ENCODE data around the gene EXOC7. TPM values are rescaled to one million over a fixed set of nuclear protein-coding genes. Genes with fewer than 3 reads are reported as not detected.
A peak's percentile ranks its signal among the peaks of the same experiment; 100 is the strongest.

The EXOC7 gene
- polyA plus RNA-seq, 1 donor (not counting 4 experiments of a cell fraction or from before 2014, with no cell fraction given): 60.6 TPM

DNA sequence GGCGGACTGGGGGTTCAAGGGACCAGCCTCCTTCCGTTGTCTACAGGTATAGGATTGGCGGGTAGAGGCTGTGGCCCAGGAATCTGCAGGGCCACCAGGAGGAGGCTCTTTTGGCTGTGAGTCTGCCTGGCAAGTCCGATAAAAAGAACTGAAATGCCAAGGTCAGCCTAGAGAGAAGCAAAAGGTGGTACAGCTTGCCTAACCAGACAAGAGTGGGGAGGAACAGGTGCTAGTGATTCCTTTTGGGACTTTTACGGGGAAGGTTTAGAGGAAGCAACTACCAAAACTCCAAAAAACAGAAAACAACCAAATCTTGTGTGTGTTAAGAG lies 70.8 kb downstream of the EXOC7 start:
- DNase-seq (ENCODE audit: low read depth, low spot score): no peak
- no peaks in the 10 kb centered on the region for H3K79me2 ChIP-seq (ENCODE audit: control insufficient read depth, insufficient read depth, low read length)
- no peaks in the 10 kb centered on the region for H4K20me1 ChIP-seq (ENCODE audit: control insufficient read depth, extremely low read depth, insufficient read depth, low read length)

DNA sequence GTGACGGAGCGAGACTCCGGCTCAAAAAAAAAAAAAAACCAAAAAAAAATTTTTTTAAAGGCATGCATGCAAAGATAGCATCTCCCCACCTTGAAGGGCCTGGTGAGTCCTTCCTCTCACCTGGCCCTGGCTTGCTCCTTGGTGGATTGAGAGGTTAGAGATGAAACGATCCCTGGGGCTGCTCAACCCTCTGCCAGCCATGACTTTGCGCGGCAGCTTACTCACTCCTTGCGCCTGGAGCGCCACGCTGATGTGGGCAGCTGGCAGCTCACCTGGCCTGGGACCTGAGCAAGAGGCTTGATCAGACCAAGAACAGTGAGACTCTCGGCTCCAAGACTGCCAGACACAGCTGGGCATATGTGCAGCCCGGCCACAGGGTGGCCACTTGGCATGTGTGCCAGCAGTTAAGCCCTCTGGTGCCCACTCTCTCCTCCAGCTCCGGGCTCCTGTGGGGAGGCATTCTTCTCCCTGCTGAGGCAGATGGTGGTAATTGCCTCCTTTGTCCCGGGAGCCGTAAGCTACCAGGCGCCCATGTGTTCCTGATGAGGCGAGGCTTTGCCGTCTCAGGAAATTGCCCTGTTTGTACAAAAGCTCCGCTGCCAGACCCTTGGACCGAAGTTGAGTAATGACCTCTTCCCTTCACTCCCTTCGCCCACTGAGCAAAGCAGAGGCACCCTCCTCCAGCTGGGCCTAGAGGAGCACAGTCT lies 71.4 kb downstream of the EXOC7 start:
- no peak for DNase-seq (ENCODE audit: low read depth, low spot score)
- H3K27me3 ChIP-seq (ENCODE audit: control insufficient read depth, extremely low read depth, insufficient read depth, low read length): no peaks in the 10 kb centered on the region
- peaks cover 0 to 2% of the 10 kb centered on the region in 2 experiments for H3K36me3 ChIP-seq (ENCODE audit: control insufficient read depth in 2 of 2, extremely low read depth in 1 of 2, insufficient read depth in 2 of 2, low read length in 2 of 2)
- H3K9ac ChIP-seq (ENCODE audit: control insufficient read depth, extremely low read depth, insufficient read depth, low read length): no peak overlapping the region
- H4K20me1 ChIP-seq (ENCODE audit: control insufficient read depth, extremely low read depth, insufficient read depth, low read length): no peaks in the 10 kb centered on the region
- H3K27ac ChIP-seq (ENCODE audit: control insufficient read depth, insufficient read depth, low read length): no peak overlapping the region
- dilution Hi-C loops (cut with MboI; ENCODE audit: extremely low pct_ligation_motif_present, low sequenced_read_pairs): no loop called here
- no peaks in the 10 kb centered on the region for H3K79me2 ChIP-seq (ENCODE audit: control insufficient read depth, insufficient read depth, low read length)
- no peaks in the 10 kb centered on the region for H3K9me1 ChIP-seq (ENCODE audit: control insufficient read depth, extremely low read depth, insufficient read depth, low read length)
- no peak for TF ChIP-seq EZH2 (IDR thresholded peaks at IDR 0.05; ENCODE audit: low read length)
- TF ChIP-seq, protein P1, sequence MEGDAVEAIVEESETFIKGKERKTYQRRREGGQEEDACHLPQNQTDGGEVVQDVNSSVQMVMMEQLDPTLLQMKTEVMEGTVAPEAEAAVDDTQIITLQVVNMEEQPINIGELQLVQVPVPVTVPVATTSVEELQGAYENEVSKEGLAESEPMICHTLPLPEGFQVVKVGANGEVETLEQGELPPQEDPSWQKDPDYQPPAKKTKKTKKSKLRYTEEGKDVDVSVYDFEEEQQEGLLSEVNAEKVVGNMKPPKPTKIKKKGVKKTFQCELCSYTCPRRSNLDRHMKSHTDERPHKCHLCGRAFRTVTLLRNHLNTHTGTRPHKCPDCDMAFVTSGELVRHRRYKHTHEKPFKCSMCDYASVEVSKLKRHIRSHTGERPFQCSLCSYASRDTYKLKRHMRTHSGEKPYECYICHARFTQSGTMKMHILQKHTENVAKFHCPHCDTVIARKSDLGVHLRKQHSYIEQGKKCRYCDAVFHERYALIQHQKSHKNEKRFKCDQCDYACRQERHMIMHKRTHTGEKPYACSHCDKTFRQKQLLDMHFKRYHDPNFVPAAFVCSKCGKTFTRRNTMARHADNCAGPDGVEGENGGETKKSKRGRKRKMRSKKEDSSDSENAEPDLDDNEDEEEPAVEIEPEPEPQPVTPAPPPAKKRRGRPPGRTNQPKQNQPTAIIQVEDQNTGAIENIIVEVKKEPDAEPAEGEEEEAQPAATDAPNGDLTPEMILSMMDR (optimal IDR thresholded peaks at IDR 0.05 in 1 of 3, IDR thresholded peaks at IDR 0.05 in 1 of 3, conservative IDR thresholded peaks at IDR 0.05 in 1 of 3; ENCODE audit: extremely low read depth in 1 of 3, insufficient read depth in 2 of 3, low read length in 3 of 3): peak in 1 of 3 experiments; percentile 14
- no peak overlapping the region for H3K4me3 ChIP-seq (ENCODE audit: control insufficient read depth in 2 of 3, extremely low read depth in 1 of 3, insufficient read depth in 2 of 3, low read depth in 1 of 3, low read length in 3 of 3)
- peaks cover 4% of the 10 kb centered on the region for H3K4me1 ChIP-seq (ENCODE audit: control insufficient read depth, extremely low read depth, insufficient read depth, low read length)
- FAIRE-seq: no peak
- no peak overlapping the region for H2AFZ ChIP-seq (ENCODE audit: control insufficient read depth, low read length)
- no peaks in the 10 kb centered on the region for H3K9me3 ChIP-seq (ENCODE audit: control insufficient read depth, low read depth, low read length)
- no peak overlapping the region for H3K4me2 ChIP-seq (ENCODE audit: control insufficient read depth, extremely low read depth, insufficient read depth, low read depth, low read length)

More for the DNA sequence above, 70.8 kb downstream of the EXOC7 start:
- H2AFZ ChIP-seq (ENCODE audit: control insufficient read depth, low read length): no peak overlapping the region
- H3K9me1 ChIP-seq (ENCODE audit: control insufficient read depth, extremely low read depth, insufficient read depth, low read length): no peaks in the 10 kb centered on the region
- H3K4me1 ChIP-seq (ENCODE audit: control insufficient read depth, extremely low read depth, insufficient read depth, low read length): no peaks in the 10 kb centered on the region
- no peak overlapping the region for H3K4me2 ChIP-seq (ENCODE audit: control insufficient read depth, extremely low read depth, insufficient read depth, low read depth, low read length)
- no peaks in the 10 kb centered on the region for H3K27me3 ChIP-seq (ENCODE audit: control insufficient read depth, extremely low read depth, insufficient read depth, low read length)
- H3K9me3 ChIP-seq (ENCODE audit: control insufficient read depth, low read depth, low read length): no peaks in the 10 kb centered on the region
- FAIRE-seq: no peak
- no peak for TF ChIP-seq EZH2 (IDR thresholded peaks at IDR 0.05; ENCODE audit: low read length)
- TF ChIP-seq, protein P1 (optimal IDR thresholded peaks at IDR 0.05 in 1 of 3, IDR thresholded peaks at IDR 0.05 in 1 of 3, conservative IDR thresholded peaks at IDR 0.05 in 1 of 3; ENCODE audit: extremely low read depth in 1 of 3, insufficient read depth in 2 of 3, low read length in 3 of 3): no peak
- H3K27ac ChIP-seq (ENCODE audit: control insufficient read depth, insufficient read depth, low read length): no peak overlapping the region
- no peak overlapping the region for H3K9ac ChIP-seq (ENCODE audit: control insufficient read depth, extremely low read depth, insufficient read depth, low read length)
- dilution Hi-C loops (cut with MboI; ENCODE audit: extremely low pct_ligation_motif_present, low sequenced_read_pairs): no loop called here
- no peak overlapping the region for H3K4me3 ChIP-seq (ENCODE audit: control insufficient read depth in 2 of 3, extremely low read depth in 1 of 3, insufficient read depth in 2 of 3, low read depth in 1 of 3, low read length in 3 of 3)
- H3K36me3 ChIP-seq (ENCODE audit: control insufficient read depth in 2 of 2, extremely low read depth in 1 of 2, insufficient read depth in 2 of 2, low read length in 2 of 2): peaks cover 0 to 2% of the 10 kb centered on the region in 2 experiments

Small RNAs within 50 kb of the gene (small RNA-seq; reads per million reads assigned to genes)
- gene MIR6868 (ENCODE audit: insufficient read length in 3 of 3, low read depth in 3 of 3, low replicate concordance in 1 of 3): 0 to 0.33 (median 0.25) reads per million in 3 experiments

Other genes with a start within 250 kb of the EXOC7 start
- gene WBP2, start 248.5 kb downstream of the EXOC7 start, polyA plus RNA-seq: 17.0 to 41.4 TPM (median 23.3 TPM) in 3 replicates
- 9.4 to 20.7 TPM (median 10.9 TPM) in 3 replicates for gene TRIM47, start 225.2 kb downstream of the EXOC7 start, polyA plus RNA-seq
- gene TRIM65, start 206.8 kb downstream of the EXOC7 start, polyA plus RNA-seq: 7.4 to 10.6 TPM (median 7.8 TPM) in 3 replicates
- gene MRPL38, start 198.9 kb downstream of the EXOC7 start, polyA plus RNA-seq: 25.2 to 33.8 TPM (median 30.0 TPM) in 3 replicates
- 3.0 to 6.2 TPM (median 4.3 TPM) in 3 replicates for gene FBF1, start 162.7 kb downstream of the EXOC7 start, polyA plus RNA-seq
- gene ACOX1, start 124.6 kb downstream of the EXOC7 start, polyA plus RNA-seq: 29.7 to 42.8 TPM (median 31.8 TPM) in 3 replicates
- gene TEN1, start 124.5 kb downstream of the EXOC7 start, polyA plus RNA-seq: 11.7 to 22.3 TPM (median 15.6 TPM) in 3 replicates
- gene CDK3, start 102.9 kb downstream of the EXOC7 start, polyA plus RNA-seq: 1.8 to 3.6 TPM (median 2.0 TPM) in 3 replicates
- gene EVPL, start 76.5 kb downstream of the EXOC7 start, polyA plus RNA-seq: 6.4 to 11.9 TPM (median 7.6 TPM) in 3 replicates
- gene SRP68, start 31.3 kb downstream of the EXOC7 start, polyA plus RNA-seq: 59.0 to 87.1 TPM (median 81.3 TPM) in 3 replicates
- gene GALR2, start 29.0 kb downstream of the EXOC7 start, polyA plus RNA-seq: 0.06 TPM in 1 of 3 replicates, not detected in the others
- not detected in 3 replicates for gene ZACN, start 24.6 kb downstream of the EXOC7 start, polyA plus RNA-seq
- gene FOXJ1, start 37.5 kb upstream of the EXOC7 start, polyA plus RNA-seq: 0.01 to 0.03 TPM (median 0.02 TPM) in 3 replicates
- not detected in 3 replicates for gene RNF157, start 136.7 kb upstream of the EXOC7 start, polyA plus RNA-seq
- 9.4 to 33.9 TPM (median 28.7 TPM) in 3 replicates for gene UBALD2, start 161.6 kb upstream of the EXOC7 start, polyA plus RNA-seq
- gene QRICH2, start 204.5 kb upstream of the EXOC7 start, polyA plus RNA-seq: 1.1 to 4.8 TPM (median 1.6 TPM) in 3 replicates

All from keratinocyte (primary cell).